UCSD-AML1 (cell line): ENCODE data around the gene ZNF740.
A peak's percentile ranks its signal among the peaks of the same experiment; 100 is the strongest.
"Not testable (repeated sequence)": the region's sequence is repeated elsewhere in the genome, so short reads cannot be mapped to it uniquely, and the experiment has no call there.

Experiments
- DNase-seq: peaks from one replicate; lab custom pipeline; 2025; ENCODE audit not compliant: unreplicated experiment; lab: John Stamatoyannopoulos, UW

The ZNF740 gene

DNA sequence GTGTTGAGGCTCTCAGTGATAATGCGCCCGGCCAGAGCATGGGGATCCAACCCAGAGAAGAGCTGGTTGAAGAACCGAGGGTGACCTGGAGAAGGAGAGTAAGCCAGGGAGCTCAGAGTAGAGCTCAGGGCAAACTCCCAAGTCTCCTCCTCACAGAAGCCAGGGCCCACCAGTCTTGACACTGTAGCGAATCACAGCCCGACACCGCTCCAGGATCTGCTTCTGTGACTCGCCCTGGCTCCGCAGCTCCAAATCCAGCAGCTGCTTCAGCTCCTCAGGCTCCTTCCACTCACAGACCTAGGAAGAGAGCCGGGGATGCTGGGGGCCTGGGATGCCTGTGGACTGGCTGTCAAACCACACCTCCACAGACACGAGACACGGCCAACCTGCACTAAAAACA, 8.2 kb upstream of the ZNF740 start:
- DNase-seq: no peak

DNA sequence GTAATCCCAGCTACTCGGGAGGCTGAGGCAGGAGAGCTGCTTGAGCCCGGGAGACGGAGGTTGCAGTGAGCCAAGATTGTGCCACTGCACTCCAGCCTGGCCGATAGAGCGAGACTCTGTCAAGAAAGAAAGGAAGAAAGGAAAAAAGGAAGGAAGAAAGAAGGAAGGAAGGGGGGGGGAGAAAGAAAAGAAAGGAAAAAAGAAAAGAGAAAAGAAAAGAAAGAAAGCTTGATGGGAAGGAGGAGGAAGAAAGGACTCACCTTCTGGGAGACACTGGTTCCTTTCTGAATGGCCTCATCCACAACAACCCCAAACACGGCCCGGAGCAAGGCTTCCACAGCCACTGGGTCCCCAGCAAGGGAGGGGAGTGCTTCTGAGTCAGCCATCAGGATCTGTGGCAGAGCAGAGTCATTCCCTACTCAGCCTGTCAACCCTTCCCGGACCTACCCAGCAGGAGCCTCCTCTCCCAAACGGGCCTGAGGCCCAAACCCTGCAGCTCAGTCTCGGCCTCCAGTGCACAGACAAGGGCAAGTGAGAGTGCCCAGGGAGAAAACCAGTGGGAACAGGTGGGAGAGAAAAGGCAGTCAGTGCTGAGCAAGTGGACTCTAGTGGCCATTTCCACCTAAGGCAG, 7.3 kb upstream of the ZNF740 start:
- no peak for DNase-seq

DNA sequence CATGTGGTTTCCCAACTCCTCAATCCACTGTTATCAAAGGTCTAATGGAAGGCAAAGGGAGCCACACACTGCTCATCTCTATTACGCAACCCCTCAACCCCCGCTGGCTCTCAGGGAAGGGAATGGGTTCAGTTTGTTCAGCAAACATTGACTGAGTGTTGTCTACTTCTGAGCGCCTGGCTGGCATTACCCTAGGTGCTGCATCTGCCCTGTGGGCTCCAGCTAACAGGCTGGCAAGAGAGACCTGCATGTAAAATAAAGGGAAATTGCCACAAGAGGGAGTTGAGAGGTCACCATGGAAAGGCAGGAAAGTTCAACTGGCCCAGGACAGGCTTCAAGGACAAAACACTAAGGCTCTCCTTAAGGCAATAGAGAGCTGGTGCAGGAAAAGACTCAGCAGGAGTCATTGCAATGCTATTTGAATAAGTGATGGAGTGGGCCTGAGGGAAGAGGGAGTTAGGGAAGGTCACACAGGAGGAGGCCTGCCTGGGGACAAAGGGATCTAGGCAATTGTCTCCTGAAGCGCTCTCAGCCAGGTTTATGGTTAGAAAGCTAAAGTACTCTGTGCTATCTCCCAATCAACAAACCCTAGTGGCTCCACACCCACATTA, 5.5 kb upstream of the ZNF740 start:
- no peak for DNase-seq

DNA sequence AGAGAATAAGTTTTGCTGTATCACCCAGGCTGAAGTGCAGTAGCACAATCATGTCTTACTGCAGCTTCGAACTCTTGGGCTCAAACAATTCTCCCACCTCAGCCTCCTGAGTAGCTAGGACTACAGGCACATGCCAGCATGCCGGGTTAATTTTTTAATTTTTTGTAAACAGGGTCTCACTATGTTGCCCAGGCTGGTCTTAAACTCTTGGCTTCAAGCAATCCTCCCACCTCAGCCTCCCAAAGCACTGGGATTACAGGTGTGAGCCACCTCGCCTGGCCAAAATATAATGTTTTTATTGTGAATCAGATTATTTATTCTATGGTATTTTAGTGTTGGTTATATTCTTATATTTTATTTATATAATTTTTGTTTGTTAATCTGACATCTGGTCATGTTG, 3.8 kb upstream of the ZNF740 start:
- no peak for DNase-seq

DNA sequence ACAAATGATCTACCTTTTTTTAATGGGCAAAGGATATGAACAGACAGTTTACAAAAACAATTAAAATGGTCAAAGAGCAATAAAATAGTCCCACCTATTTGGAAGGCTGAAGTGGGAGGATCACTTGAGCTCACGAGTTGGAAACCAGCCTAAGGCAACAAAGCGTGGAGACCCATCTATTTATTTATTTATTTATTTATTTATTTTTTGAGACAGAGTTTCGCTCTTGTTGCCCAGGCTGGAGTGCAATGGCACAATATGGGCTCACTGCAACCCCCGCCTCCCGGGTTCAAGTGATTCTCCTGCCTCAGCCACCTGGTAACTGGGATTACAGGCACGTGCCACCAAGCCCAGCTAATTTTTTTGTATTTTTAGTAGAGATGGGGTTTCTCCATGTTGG, 3.1 kb upstream of the ZNF740 start:
- DNase-seq: not testable (repeated sequence)

DNA sequence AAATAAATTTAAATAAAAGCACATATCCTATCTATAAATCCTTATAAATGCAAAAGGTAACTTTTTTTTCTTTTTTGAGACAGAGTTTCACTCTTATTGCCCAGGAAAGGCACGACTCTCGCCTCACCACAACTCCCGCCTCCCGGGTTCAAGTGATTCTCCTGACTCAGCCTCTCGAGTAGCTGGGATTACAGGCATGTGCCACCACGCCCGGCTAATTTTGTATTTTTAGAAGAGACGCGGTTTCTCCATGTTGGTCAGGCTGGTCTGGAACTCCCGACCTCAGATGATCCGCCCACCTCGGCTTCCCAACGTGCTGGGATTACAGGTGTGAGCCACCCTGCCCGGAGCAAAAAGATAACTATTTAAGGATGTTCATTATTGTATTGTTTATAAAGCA, 1.7 kb upstream of the ZNF740 start:
- DNase-seq: not testable (repeated sequence)

DNA sequence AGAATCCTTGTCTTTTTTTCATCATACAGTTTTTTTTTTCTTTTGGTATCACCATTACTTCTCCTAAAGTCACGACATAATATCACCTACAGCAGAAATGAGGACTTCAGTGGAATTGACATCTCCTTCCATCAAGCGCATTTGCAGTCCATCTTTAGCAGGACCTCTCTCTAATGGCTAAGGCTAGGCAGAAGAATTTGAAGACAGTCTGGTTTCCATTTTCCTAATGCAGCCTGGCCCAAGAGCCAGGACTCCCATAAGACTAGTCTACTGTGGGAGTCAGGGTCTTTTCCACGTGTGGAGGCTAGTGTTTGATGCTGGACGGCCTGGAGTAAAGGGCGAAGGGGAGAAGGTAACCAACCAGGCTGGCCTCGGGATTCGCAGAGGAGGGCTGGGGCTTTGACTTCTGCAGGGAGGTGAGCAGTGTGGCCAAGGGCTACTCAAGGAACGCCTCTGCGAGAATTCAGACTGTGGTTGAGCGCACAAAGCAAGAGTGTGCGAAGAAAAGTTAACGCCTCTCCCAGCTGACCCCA, 769 bp upstream of the ZNF740 start:
- no peak for DNase-seq

DNA sequence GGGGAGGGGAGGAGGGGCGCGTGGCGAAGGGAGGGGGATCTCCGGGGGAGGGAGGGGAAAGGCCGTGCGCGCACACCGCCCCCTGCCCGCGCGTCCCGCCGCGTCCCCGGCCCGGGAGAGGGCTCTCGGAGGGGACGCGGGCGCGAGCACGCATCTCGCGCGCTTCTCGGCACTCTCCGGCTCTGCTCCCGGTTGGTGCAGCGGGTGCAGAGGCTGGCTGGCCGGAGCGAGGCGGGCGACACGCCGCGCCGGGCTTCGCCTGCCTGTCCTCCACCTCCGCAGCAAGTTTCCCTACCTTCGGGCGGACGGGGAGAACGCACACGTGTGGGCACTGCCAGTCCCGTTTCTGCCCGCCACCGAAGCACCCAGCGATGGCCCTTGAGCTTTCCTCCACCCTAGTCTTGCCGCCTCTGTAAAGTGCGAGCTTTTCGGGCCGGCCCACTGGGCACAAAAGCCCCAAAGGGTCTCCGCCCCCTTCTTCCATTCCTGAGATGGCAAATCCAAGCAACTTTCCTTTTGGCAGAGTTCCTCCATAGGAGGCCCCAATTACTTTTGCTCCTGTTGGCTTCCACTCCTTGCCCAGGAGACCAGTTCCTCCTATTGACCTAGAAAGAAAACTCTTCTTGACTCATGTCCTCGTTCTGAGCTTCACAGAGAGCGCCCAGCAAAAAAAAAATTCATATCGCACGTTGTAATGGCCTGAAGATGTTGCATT, 566 bp downstream of the ZNF740 start:
- DNase-seq: peak; percentile 91

DNA sequence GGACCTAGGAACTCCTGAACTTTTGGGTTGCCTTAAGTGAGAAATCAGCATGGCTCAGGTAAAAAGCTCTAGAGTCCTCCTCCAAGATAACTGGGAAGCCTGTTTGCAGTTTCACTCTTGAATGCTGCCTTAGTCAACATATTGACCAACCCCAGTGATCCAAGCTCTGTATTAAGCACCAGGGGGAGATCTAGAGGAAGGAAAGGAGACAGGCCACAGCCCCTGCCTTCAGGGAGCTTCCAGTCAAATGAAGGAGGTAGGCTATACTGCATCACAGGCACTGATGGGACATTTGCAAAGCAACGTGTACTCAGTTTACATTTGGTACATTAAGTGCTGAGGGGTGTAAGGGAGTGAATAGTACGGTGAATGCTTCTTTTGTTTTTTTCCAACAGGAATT, 1.4 kb downstream of the ZNF740 start:
- no peak for DNase-seq

DNA sequence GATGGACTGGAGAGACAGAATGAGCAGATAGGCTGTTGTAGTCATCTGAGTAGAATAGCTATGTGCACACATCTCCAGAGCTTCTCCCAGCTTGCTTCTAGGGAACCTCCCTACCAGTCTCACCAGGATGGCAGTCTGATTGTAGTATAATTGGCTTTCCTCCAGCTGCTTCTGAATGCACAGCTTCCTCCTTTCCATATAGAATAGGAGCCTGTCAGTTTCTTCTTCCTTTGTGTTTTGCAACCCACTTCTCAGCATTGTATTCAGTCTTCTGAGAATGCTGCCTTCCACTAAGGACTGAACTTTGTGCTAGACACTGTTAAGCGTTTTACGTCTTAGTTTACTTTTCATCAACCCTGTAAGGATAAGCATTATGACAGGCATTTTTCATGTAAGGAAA, 2.4 kb downstream of the ZNF740 start:
- no peak for DNase-seq

DNA sequence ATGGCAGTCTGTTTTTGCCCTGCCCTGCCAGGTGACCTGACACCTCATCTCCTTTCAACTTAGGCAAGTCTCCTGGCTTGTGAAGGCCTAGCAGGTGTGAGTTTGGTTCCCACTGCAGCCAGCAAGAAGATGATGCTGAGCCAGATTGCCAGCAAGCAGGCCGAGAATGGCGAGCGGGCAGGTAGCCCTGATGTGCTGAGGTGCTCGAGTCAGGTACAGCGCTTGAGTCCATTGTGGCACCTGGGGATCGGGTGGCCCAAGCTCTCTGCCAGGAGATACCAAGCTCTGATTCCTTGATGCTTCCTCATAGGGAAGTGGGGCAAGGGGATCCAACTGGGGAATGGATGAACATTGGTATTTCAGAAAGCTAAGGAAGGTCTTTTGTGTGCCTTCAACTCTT, 4.3 kb downstream of the ZNF740 start:
- no peak for DNase-seq

DNA sequence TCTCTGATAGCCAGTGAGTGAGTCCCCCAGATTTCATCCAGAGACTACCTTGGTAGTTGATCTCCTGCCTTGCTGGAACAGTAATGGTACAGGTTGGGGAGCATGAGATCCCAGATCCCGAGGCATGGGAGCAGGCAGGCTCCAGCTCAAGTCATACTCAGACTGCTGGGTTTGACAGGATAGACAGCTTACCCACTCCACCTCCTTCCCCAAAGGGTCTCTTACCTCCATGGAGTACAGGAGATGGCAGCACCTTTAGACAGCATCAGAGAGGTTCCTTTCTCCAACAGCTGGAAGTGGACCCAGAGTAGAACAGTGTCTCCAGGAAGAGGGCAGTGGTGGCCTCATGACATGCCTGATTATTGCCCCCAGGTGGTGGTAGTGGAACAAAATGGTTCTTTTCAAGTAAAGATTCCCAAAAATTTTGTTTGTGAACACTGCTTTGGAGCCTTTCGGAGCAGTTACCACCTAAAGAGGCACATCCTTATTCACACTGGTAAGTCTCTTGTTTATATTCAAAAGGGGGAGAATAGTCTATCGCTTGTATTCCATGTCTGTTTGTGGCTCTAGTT, 5.1 kb downstream of the ZNF740 start:
- DNase-seq: no peak

DNA sequence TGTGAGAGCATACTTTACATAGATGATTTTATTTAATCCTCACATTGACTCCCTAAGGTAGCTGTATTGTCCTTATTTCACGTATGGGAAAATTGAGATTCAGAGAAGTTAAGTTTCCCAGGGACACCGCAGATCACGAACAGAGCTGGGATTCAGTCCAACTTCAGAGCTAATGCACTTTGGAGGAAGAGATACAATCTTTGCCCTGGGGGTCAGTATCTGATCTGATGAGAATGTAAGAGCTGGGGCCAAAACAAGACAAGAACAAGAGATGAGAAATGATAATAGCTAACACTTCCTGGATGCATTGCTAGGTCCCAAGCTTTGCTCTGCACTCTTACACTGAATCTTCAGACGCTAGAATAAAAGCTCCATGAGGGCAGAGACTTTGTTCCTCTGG, 6.2 kb downstream of the ZNF740 start:
- no peak for DNase-seq

DNA sequence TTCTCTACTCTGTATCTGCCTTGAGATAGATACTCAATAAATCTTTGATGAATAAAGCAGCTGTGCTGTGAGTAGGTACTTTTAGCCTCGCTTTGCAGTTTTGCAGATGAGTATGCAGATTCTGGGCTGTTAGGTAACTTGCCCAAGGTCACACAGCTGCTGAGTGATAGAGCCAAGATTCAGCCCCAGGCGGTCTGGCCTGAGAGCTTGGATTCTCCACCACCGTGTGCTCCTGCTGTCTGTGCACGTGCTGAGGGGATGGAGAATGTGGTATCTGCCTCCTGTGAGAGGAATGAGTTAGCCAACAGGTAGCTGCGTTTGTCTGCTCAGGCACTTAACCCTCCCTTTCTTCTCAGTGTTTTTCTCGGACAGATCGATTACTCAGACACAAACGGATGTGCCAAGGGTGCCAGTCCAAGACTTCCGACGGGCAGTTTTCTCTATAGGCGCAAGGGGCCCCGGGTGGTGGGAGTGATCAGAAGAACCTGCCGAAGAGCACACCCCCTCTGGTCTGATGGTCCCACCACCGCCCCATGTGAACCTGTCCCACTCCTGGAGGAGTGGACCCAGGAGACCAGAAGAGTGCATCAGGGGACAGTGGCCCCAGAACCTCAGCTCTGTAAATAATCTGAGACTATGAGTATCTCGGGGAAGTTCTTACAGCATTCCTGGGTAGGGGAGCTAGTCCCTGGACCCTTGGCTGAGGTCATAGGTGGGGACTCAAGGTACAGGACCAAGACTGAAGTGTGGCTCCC, 6.8 kb downstream of the ZNF740 start:
- no peak for DNase-seq

DNA sequence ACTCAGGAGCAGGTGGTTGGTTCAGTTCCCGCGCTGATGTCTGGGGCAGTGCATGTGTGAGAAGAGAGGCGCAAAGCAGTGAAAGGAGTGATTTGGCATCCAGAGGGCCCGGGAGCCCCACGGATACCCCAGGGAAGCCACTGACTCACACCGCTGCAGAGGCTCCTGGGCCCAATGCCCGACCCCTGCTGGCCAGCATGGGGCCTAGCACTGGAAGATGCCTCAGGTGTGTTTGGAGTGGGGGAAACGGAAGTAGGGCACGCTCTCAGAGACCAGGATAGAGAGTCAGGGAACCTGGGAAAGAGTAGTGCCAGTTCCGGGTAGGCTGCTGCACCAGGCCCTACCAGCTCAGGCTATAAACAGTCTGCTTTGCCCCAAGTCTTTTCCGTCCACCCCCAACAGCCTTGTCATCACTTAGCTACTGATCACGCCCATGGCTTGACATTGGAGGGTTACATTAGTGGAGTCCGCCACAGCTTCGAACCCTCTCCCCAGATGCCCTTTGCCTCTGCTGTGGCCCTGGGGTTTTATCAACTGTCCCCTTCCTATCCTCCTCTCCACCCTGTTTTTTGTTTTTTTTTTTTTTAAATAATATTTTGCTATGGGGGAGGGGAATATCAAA, 9.7 kb downstream of the ZNF740 start:
- DNase-seq: no peak

DNA sequence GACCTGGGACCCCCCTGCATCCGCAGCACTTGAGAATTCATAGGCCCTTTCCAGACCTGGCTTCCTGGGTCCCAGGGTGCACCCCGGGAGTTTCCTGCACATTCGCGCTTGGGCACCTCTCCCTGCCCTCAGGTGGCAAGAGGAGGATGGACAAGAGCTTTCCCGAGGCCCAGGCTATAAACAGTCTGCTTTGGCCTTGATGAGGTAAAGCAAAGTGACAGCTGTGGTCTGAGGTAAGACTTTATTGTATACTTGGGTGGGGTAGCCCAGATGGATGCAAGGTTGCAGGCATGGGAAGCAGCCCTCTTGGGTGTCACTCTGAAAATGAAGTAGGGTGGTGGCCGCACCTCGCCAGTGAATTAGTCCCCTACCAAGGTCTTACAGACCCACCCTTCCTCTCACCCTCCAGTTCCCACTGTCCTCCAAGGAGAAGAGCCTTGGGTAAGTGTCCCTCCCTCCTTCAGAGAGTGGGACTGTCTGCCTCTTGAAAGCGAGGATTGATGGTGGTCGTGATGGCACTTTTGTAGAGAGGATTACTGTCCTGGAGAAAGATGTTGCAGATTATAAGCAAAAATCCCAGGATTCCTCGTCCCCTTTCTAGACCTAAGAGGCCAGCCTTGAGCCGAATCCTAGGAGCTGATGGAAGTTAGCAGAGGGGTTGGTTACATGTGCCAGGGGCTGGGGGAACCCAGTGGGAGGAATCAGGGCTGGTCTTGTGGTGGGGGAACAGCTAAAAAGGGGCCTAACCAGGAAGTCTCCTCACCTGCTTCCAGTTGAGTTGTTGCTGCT, 10.8 kb downstream of the ZNF740 start:
- no peak for DNase-seq

DNA sequence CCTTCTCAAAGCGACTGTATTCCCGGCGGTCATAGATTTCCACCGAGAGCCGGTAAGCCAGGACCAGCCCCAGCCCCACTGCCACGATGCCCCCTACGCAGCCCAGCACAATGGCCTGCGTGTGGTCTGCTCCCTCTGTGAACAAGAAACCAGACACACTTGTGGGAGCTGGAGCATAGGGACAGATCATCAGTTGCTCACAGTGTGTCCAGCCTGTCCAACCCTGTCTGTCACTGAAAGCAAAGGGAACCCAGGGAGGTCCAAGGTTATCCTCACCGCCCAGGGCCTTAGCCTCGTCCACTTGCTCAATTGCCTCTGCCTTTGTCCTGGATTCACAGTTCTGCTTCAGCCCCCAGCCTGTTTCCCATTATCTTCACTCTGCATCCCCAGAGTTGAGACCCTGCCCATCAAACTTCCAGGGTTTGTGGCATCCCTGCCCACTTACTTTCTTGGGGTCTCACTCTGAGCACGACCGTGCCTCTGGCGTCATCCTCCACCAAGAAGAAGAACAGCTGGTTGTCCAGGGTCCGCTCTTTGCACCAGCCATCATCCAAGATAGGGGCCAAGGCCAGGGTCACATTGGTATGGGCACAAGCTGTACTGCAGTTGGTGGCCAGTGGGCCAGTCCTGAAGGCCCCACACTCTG, 11.5 kb downstream of the ZNF740 start:
- no peak for DNase-seq

DNA sequence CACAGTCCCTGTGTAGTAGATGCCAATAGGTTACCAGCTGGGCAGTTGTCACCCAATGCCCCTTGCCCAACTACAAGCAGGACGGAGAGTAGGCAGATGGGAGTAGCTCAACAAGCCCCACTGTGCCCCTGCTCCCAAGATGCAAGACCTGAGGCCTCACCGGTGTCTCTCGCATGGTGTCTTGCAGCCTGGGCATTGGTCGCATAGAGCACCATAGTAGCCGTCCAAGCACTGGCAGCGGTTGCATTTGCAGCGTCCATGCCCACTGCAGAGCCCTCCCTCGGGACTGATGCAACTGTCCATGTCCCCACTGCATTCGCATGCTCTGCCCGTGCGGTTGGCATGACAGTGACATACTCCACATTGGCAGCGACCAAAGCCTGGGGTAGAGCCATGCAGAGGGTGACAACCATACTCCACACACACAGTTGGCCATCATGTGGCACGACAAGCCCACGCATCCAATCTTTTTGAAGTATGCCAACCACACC, 12.1 kb downstream of the ZNF740 start:
- DNase-seq: no peak

DNA sequence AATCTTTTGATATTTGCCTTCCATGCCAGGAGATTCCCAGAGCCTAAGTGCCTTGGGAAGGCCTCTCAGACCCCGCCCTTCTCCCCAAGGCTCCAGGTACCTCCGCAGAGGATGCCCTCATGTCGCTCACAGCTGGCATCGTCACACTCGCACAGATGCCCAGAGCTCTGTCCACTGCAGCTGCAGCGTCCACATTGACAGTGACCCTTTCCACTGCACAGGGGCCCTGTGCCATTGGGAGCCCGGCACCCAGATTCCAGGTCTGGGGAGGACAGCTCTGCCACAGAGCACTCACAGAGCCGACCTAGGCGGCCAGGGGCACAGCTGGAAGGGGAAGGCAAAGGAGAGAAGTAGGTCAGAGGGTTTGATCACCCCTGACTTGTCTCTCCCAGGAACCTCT, 12.5 kb downstream of the ZNF740 start:
- DNase-seq: no peak
